Bladder microvascular endothelial cell (primary cell): Measurements from ENCODE around the gene KCNK17. TPM values are rescaled to one million over a fixed set of nuclear protein-coding genes. Genes with fewer than 3 reads are reported as not detected.

Experiments
- total RNA-seq: library from RNA; depleted of rRNA; stranded (reverse); fragments of >200 nt; gene quantifications from 2 replicates; pipeline ENCODE4 v1.2.3, GENCODE V29; 2014

KCNK17 gene
- not detected in 2 replicates for total RNA-seq

DNA sequence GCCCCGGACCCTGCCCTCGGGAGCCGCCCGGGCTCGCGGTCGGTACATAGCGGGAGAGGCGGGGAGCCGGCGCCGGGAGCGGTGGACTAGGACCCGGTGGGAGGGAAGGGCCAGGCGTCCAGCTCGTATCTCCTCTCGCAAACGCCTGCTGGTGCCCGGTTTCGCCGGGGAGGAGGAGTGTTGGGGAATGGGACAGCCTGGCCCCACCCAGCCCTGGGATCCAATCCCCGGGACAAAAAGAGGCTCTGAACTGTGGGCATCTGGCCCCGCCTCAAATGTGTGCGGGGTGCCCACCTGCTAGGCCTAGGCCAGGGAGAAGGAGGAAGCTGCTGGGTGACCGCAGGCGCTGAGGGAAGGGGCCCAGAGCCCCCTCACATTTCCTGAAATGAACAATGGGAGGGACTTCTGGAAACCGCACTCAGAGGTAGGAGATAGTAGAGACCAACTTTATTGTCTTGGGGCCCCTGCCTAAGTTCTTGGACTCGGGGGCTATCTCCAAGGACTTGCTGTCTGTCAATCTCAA lies at the start of gene KCNK17:
Gene KCNK17 (minus strand): TSS at position 147 of the 523 bp plus-strand sequence. CDS start 99 bp downstream, at position 48.

GRCh38 chr6:39322306-39322850 lies 8.2 kb upstream of the KCNK17 start, which contains the start of gene KCNK16:
Gene KCNK16, minus strand, starts transcription at chr6:39322702. Its CDS starts 162 bp downstream, at chr6:39322540.

Other genes with a start within 250 kb of the KCNK17 start
- 7.3 and 9.1 TPM in 2 replicates for gene SAYSD1, start 199.2 kb downstream of the KCNK17 start, total RNA-seq
- gene KCNK5, start 84.9 kb downstream of the KCNK17 start, total RNA-seq: not detected in 2 replicates
- gene KCNK16, start 8.3 kb upstream of the KCNK17 start, total RNA-seq: not detected in 2 replicates